ENCODE data around the gene CD3G.
"Not testable (repeated sequence)": the region's sequence is repeated elsewhere in the genome, so short reads cannot be mapped to it uniquely, and the experiment has no call there.

CD3G gene
- 117 to 159 reads per million in 2 donors for total RNA-seq

GRCh38 chr11:118343981-118344515, at the start of gene CD3G:
CD3G (plus strand) TSS chr11:118344344; CDS start chr11:118344424, 80 bp downstream.
- DNase-seq: peak; percentile 57

- no peak for DNase-seq
Measured at GRCh38 chr11:118295199-118295598, 48.9 kb upstream of the CD3G start.

GRCh38 chr11:118295815-118296454, 48.2 kb upstream of the CD3G start:
- no peak for DNase-seq

- DNase-seq: no peak
Measured at GRCh38 chr11:118301600-118302195, 42.4 kb upstream of the CD3G start.

- no peak for DNase-seq
Measured at GRCh38 chr11:118304227-118304567, 39.9 kb upstream of the CD3G start.

GRCh38 chr11:118304568-118305248, 39.4 kb upstream of the CD3G start, which contains the start of gene CD3E:
CD3E (plus strand) TSS chr11:118304730; CDS start chr11:118304953, 223 bp downstream.
- peak; percentile 46 for DNase-seq

GRCh38 chr11:118305726-118306125, 38.4 kb upstream of the CD3G start:
- no peak for DNase-seq

- no peak for DNase-seq
Measured at GRCh38 chr11:118306556-118306955, 37.6 kb upstream of the CD3G start.

- not testable (repeated sequence) for DNase-seq
Measured at GRCh38 chr11:118308995-118309528, 35.1 kb upstream of the CD3G start.

- no peak for DNase-seq
Measured at GRCh38 chr11:118310271-118310670, 33.9 kb upstream of the CD3G start.

GRCh38 chr11:118310781-118311485, 33.2 kb upstream of the CD3G start:
- DNase-seq: no peak

- no peak for DNase-seq
Measured at GRCh38 chr11:118311518-118311917, 32.6 kb upstream of the CD3G start.

GRCh38 chr11:118312328-118312727, 31.8 kb upstream of the CD3G start:
- DNase-seq: no peak

GRCh38 chr11:118313242-118313641, 30.9 kb upstream of the CD3G start:
- DNase-seq: no peak

GRCh38 chr11:118314988-118315411, 29.1 kb upstream of the CD3G start:
- DNase-seq: no peak

- no peak for DNase-seq
Measured at GRCh38 chr11:118318124-118318523, 26.0 kb upstream of the CD3G start.

GRCh38 chr11:118318581-118319336, 25.4 kb upstream of the CD3G start:
- no peak for DNase-seq

- DNase-seq: no peak
Measured at GRCh38 chr11:118319337-118319707, 24.8 kb upstream of the CD3G start.

- no peak for DNase-seq
Measured at GRCh38 chr11:118320515-118320914, 23.6 kb upstream of the CD3G start.

- DNase-seq: no peak
Measured at GRCh38 chr11:118321386-118322082, 22.6 kb upstream of the CD3G start.

- no peak for DNase-seq
Measured at GRCh38 chr11:118322721-118323120, 21.4 kb upstream of the CD3G start.
